A549 (cell line): Measurements from ENCODE around the gene ZBTB25. TPM values are rescaled to one million over a fixed set of nuclear protein-coding genes. Genes with fewer than 3 reads are reported as not detected.

Experiments
- ATAC-seq, 2 experiments: fragments of 200-7000 bp in 1 of 2; fragments of >200 bp in 1 of 2; cut with Nextera tagmentation in 1 of 2; cut with Tn5 transposase in 1 of 2; 3 replicates each; pipeline versions ENCODE4 v1.8.0 to v1.9.1; 2018 to 2020; ENCODE audit warnings: mild to moderate bottlenecking in 1 of 2, moderate library complexity in 1 of 2
- CTCF ChIA-PET: fragments of 300-600 bp; sonication (Branson Sonifier 250); formaldehyde crosslinking; extraction: SDS; loops from one replicate; lab custom pipeline; 2021; ENCODE audit warnings: antibody characterized with exemption, inconsistent platforms; lab: Yijun Ruan, JAX
- POLR2A ChIA-PET: fragments of 350-600 bp; formaldehyde crosslinking; extraction: SDS; loops from one replicate; lab custom pipeline; 2021; ENCODE audit warnings: antibody characterized with exemption, inconsistent platforms; lab: Yijun Ruan, JAX
- DNase-seq, 2 experiments: peaks; one replicate each; pipeline versions ENCODE4 v3.0.0 to v3.0.0-alpha.2; 2011 to 2016; ENCODE audit warnings: low read depth in 1 of 2, low spot score in 1 of 2
- FAIRE-seq: peaks from 2 replicates; lab custom pipeline; 2011; peaks lifted over from hg19 to GRCh38; lab: Jason Lieb, UNC
- H3K27ac ChIP-seq, 2 experiments: fragments of >200 bp; sonication (Bioruptor Twin); formaldehyde crosslinking; 3 replicates each; pipeline ENCODE4 v1.5.1; 2016 to 2017
- H3K4me1 ChIP-seq: fragments of >200 bp; sonication (Bioruptor Twin); formaldehyde crosslinking; 3 replicates; pipeline ENCODE4 v1.6.1; 2016
- H3K4me2 ChIP-seq: fragments of >200 bp; sonication (Bioruptor Twin); formaldehyde crosslinking; 3 replicates; pipeline ENCODE4 v1.6.1; 2016
- H3K4me3 ChIP-seq: fragments of >200 bp; sonication (Bioruptor Twin); formaldehyde crosslinking; 3 replicates; pipeline ENCODE4 v1.5.1; 2016
- H3K9me3 ChIP-seq: fragments of >200 bp; sonication (Bioruptor Twin); formaldehyde crosslinking; 3 replicates; pipeline ENCODE4 v1.6.1; 2016
- CBX2 ChIP-seq: fragments of 200-600 bp; sonication (generic); IDR thresholded peaks from 2 replicates; pipeline ENCODE4 v1.6.1; 2016; ENCODE audit warnings: low read depth, mild to moderate bottlenecking, borderline replicate concordance
- CBX8 ChIP-seq: fragments of 200-600 bp; sonication (generic); IDR thresholded peaks from 2 replicates; pipeline ENCODE4 v1.6.1; 2016
- CEBPB ChIP-seq, 2 experiments: fragments of >200 bp in 1 of 2; sonication (Bioruptor Twin) in 1 of 2; formaldehyde crosslinking in 1 of 2; IDR thresholded peaks; 2 replicates each; pipeline ENCODE4 v1.6.1; 2012 to 2016
- CTCF ChIP-seq: fragments of >200 bp; sonication (Bioruptor Twin); formaldehyde crosslinking; IDR thresholded peaks from 3 replicates; pipeline ENCODE4 v1.5.1; 2016
- EP300 ChIP-seq, 2 experiments: fragments of >200 bp; sonication (Bioruptor Twin); formaldehyde crosslinking; IDR thresholded peaks; 2 replicates in 1 of 2; 3 replicates in 1 of 2; pipeline ENCODE4 v1.6.1; 2016 to 2017
- ESRRA ChIP-seq: fragments of 150-350 bp; IDR thresholded peaks from 2 replicates; pipeline ENCODE4 v1.6.1; 2014; ENCODE audit warnings: mild to moderate bottlenecking, low read length, borderline replicate concordance
- FOSB ChIP-seq: fragments of 250-450 bp; sonication (Bioruptor Pico); IDR thresholded peaks from 2 replicates; pipeline ENCODE4 v1.5.0; 2020; ENCODE audit warnings: mild to moderate bottlenecking, moderate library complexity
- FOXS1 ChIP-seq: fragments of 250-450 bp; sonication (Bioruptor Pico); IDR thresholded peaks from 2 replicates; pipeline ENCODE4 v1.5.0; 2020; ENCODE audit warnings: mild to moderate bottlenecking, moderate library complexity
- GATA3 ChIP-seq: IDR thresholded peaks from 2 replicates; pipeline ENCODE4 v1.6.1; 2012; ENCODE audit warnings: borderline replicate concordance
- HEYL ChIP-seq: fragments of 250-450 bp; sonication (Bioruptor Pico); IDR thresholded peaks from 2 replicates; pipeline ENCODE4 v1.8.0; 2021; ENCODE audit warnings: mild to moderate bottlenecking, moderate library complexity
- HOXB13 ChIP-seq: fragments of 250-450 bp; sonication (Bioruptor Pico); IDR thresholded peaks from 2 replicates; pipeline ENCODE4 v1.5.0; 2020; ENCODE audit warnings: low read depth, mild to moderate bottlenecking, moderate library complexity
- KDM5A ChIP-seq: fragments of 200-600 bp; sonication (generic); IDR thresholded peaks from 2 replicates; pipeline ENCODE4 v1.6.1; 2016; ENCODE audit warnings: antibody characterized with exemption, mild to moderate bottlenecking
- MAX ChIP-seq: IDR thresholded peaks from 2 replicates; pipeline ENCODE4 v1.6.1; 2012
- MAZ ChIP-seq: fragments of 150-350 bp; IDR thresholded peaks from 2 replicates; pipeline ENCODE4 v1.6.1; 2014; ENCODE audit warnings: antibody characterized with exemption, low read depth, low read length, borderline replicate concordance
- MYC ChIP-seq: IDR thresholded peaks from 2 replicates; pipeline ENCODE4 v1.6.1; 2012; ENCODE audit warnings: mild to moderate bottlenecking, inconsistent platforms, low read length, improper control_type of control experiment, borderline replicate concordance
- NFE2L2 ChIP-seq: fragments of 150-350 bp; conservative IDR thresholded peaks from 2 replicates; pipeline ENCODE4 v1.6.1; 2014; ENCODE audit warnings: low read length
- NR3C1 ChIP-seq: fragments of >200 bp; sonication (Bioruptor Twin); formaldehyde crosslinking; IDR thresholded peaks from 3 replicates; pipeline ENCODE4 v1.6.1; 2017
- PHF8 ChIP-seq: fragments of 200-600 bp; sonication (generic); IDR thresholded peaks from 2 replicates; pipeline ENCODE4 v1.6.1; 2016; ENCODE audit warnings: low read depth, mild to moderate bottlenecking, antibody characterized with exemption, moderate library complexity, borderline replicate concordance
- RAD21 ChIP-seq, 2 experiments: fragments of >200 bp in 1 of 2; sonication (Bioruptor Twin) in 1 of 2; formaldehyde crosslinking in 1 of 2; IDR thresholded peaks in 1 of 2; conservative IDR thresholded peaks in 1 of 2; 2 replicates in 1 of 2; 3 replicates in 1 of 2; pipeline ENCODE4 v1.6.1; 2012 to 2018; ENCODE audit warnings: inconsistent platforms in 1 of 2
- RARB ChIP-seq: fragments of 250-450 bp; sonication (Bioruptor Pico); IDR thresholded peaks from 2 replicates; pipeline ENCODE4 v1.8.0; 2021; ENCODE audit warnings: mild to moderate bottlenecking, moderate library complexity
- SMC3 ChIP-seq: fragments of >200 bp; sonication (Bioruptor Twin); formaldehyde crosslinking; IDR thresholded peaks from 3 replicates; pipeline ENCODE4 v1.6.1; 2018; ENCODE audit warnings: inconsistent platforms
- SREBF2 ChIP-seq: fragments of 450-650 bp; IDR thresholded peaks from 2 replicates; pipeline ENCODE4 v1.6.1; 2014; ENCODE audit warnings: mild to moderate bottlenecking, moderate library complexity
- USF2 ChIP-seq: fragments of 450-650 bp; IDR thresholded peaks from 2 replicates; pipeline ENCODE4 v1.6.1; 2014; ENCODE audit warnings: antibody characterized with exemption
- ZSCAN20 ChIP-seq: fragments of 250-450 bp; sonication (Bioruptor Pico); IDR thresholded peaks from 2 replicates; pipeline ENCODE4 v1.8.0; 2022; ENCODE audit warnings: mild to moderate bottlenecking, moderate library complexity
- WGBS: methylation state at CpG from one replicate; pipeline ENCODE4 v1.1.6; 2017; ENCODE audit errors: missing lambda C conversion rate; 5-methylcytosine and 5-hydroxymethylcytosine counted together
- polyA plus RNA-seq, 4 experiments: library from polyadenylated mRNA; depleted of rRNA in 3 of 4; stranded (reverse); fragments of >200 nt; fragmentation: RNase III in 1 of 4; extraction: RNeasy Plus Mini Kit Qiagen cat#74134 plus additional on column Dnase treatment in 1 of 4; gene quantifications; 2 replicates in 3 of 4; 3 replicates in 1 of 4; pipeline ENCODE4 v1.2.3, GENCODE V29; 2011 to 2017
- TF ChIP-seq, protein P1 (sequence below): fragments of >200 bp; sonication (Bioruptor Twin); formaldehyde crosslinking; IDR thresholded peaks from 2 replicates; pipeline ENCODE4 v1.6.1; 2016

Gene ZBTB25
- polyA plus RNA-seq, 2 of the 4 experiments (the other 2 are of a cell fraction) = 5.4 to 15.0 TPM

DNA sequence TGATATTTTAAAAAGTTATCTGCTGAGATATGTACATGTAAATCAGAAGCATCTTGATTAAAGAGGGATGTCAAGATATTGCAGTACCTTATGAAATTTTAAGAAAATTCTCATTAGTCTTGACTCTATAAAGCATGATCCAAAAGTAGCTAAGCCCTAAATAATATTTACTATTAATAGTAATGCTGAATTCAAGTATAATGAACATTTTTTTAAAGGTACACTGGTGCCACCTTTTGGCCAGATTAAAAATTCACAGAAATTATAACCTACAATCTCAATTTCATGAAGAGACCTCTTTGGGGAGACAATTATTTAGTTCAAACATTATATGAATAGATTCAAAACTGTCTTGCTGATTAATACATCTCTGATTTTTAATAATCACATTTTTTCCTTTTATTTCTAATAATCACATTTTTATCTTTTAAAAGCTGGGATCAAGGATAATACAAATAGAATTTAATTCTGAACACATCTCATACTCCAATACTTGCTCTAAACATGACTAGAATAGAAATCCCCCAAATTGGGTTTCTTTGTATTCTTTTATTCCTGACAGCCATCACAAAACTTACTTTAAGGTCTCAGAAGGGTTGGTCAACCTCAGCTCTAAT lies 24.9 kb downstream of the ZBTB25 start:
- CTCF ChIA-PET = interaction anchor here (0.8 to 9.2 kb wide), 24 partner anchors 9 to 413 kb away, joined by 3 to 93 read pairs (median 6); partner anchors contain the start of genes AKAP5, MTHFD1 and ZBTB25
- ATAC-seq = peak in 1 of 2 experiments; percentile 43; a peak in 1 of 6 replicates
- no peak overlapping the region for H3K27ac ChIP-seq
- no peak for TF ChIP-seq NR3C1
- TF ChIP-seq RAD21 (conservative IDR thresholded peaks at IDR 0.05 in 1 of 2, IDR thresholded peaks at IDR 0.05 in 1 of 2) = peak; percentile 60 to 70
- no peak for TF ChIP-seq HEYL (CRISPR knock-in tag)
- no peak for TF ChIP-seq PHF8
- TF ChIP-seq SMC3 = peak; percentile 50
- peak; percentile 65 for TF ChIP-seq CTCF
- TF ChIP-seq MAX = no peak
- TF ChIP-seq RARB = no peak
- no peak for TF ChIP-seq ZSCAN20 (CRISPR knock-in tag)
- TF ChIP-seq SREBF2 = no peak
- TF ChIP-seq GATA3 = no peak
- TF ChIP-seq, all 56 proteins: peak for 3
- DNase-seq (peak in 1 of 2 experiments; percentile 44), FAIRE-seq (peak; percentile 68)
- H3K9me3 ChIP-seq = no peaks in the 10 kb centered on the region
- no peak overlapping the region for H3K4me3 ChIP-seq
- POLR2A ChIA-PET = interaction anchor here (1.1 to 1.5 kb wide), 2 partner anchors 27 to 135 kb away, joined by 3 to 4 read pairs; no protein-coding TSS in a partner anchor
- no peaks in the 10 kb centered on the region for H3K4me1 ChIP-seq
- H3K4me2 ChIP-seq = no peak overlapping the region

GRCh38 chr14:64476438-64476837 lies 27.2 kb downstream of the ZBTB25 start:
- 86% methylated on average over 8 of the region's 8 CpGs for WGBS
- ChIA-PET CTCF (interaction anchor here (0.5 to 1.8 kb wide), 5 partner anchors 13 to 459 kb away, joined by 3 to 5 read pairs (median 3); no protein-coding TSS in a partner anchor), POLR2A (no interaction called here)
- Histone ChIP-seq H3K4me3 (no peak overlapping the region), H3K4me2 (no peak overlapping the region), H3K4me1 (0 out of 3 replicates have a peak, but pooled peaks cover 4% of the 10 kb centered on the region), H3K9me3 (no peaks in the 10 kb centered on the region), H3K27ac (no peak overlapping the region)
- ATAC-seq = no peak
- no peak for FAIRE-seq
- DNase-seq = no peak
- no peak for TF ChIP-seq FOSB (CRISPR knock-in tag)
- TF ChIP-seq, protein P1, sequence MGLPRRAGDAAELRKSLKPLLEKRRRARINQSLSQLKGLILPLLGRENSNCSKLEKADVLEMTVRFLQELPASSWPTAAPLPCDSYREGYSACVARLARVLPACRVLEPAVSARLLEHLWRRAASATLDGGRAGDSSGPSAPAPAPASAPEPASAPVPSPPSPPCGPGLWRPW = no peak

DNA sequence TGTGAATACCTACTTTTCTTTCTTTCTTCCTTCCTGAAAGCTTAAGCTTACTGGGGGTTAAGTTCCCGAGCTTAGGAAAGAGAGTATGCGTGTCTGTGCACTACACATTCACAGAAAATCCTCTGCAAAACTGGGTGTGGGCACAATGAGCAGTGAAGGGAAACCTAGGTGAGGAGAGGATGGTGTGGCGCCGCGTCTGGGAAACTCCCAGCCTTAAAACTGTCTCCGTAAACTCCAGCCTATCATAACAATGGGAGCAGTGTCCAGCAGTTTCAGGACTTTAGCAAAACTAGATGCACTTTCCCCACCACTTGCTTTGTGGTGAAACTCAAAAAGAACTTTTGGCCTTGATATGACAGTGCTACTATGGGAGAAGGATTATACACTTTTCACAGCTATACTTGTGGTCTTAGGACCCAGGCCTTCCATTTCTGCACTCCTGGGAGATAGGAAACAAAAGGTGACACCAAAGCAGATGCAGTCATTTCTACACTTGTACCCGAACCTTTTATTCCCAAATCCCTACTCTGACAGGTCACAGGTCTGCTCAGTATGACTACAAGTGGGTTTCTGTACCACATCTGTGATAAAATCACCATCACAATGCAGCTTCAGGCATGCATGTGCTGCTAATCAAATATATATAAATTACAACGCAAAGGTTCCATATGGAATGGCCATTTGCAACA lies 27.9 kb downstream of the ZBTB25 start:
- no peak for DNase-seq
- Histone ChIP-seq H3K4me1 (0 out of 3 replicates have a peak, but pooled peaks cover 4% of the 10 kb centered on the region), H3K4me3 (no peak overlapping the region), H3K27ac (no peak overlapping the region), H3K9me3 (no peaks in the 10 kb centered on the region), H3K4me2 (no peak overlapping the region)
- POLR2A ChIA-PET = no interaction called here
- ATAC-seq = no peak
- 84% methylated on average over 8 of the region's 8 CpGs for WGBS
- no peak for FAIRE-seq
- TF ChIP-seq EP300 (IDR thresholded peaks at IDR 0.05) (no peak), NFE2L2 (no peak), MYC (no peak), CBX8 (no peak), PHF8 (no peak)
- CTCF ChIA-PET = interaction anchor here (0.5 to 1.8 kb wide), 9 partner anchors 12 to 460 kb away, joined by 3 to 5 read pairs (median 3); no protein-coding TSS in a partner anchor

- CTCF ChIA-PET = no interaction called here
- WGBS = 85% methylated on average over 4 of the region's 4 CpGs
Measured at GRCh38 chr14:64474698-64475097, 28.9 kb downstream of the ZBTB25 start.

More at GRCh38 chr14:64474698-64475097, 28.9 kb downstream of the ZBTB25 start:
- FAIRE-seq = no peak
- DNase-seq = no peak
- POLR2A ChIA-PET = no interaction called here
- no peak for TF ChIP-seq MAZ
- no peak for TF ChIP-seq KDM5A
- TF ChIP-seq CBX2 = no peak
- no peak for TF ChIP-seq SREBF2
- TF ChIP-seq USF2 = no peak
- no peak for TF ChIP-seq CEBPB (IDR thresholded peaks at IDR 0.05)
- TF ChIP-seq ZSCAN20 (CRISPR knock-in tag) = no peak
- no peak for TF ChIP-seq HOXB13 (CRISPR knock-in tag)
- TF ChIP-seq CBX8 = no peak
- TF ChIP-seq HEYL (CRISPR knock-in tag) = no peak
- no peak for TF ChIP-seq ESRRA
- no peak for TF ChIP-seq FOXS1 (CRISPR knock-in tag)
- ATAC-seq = no peak
- no peak overlapping the region for H3K27ac ChIP-seq
- H3K9me3 ChIP-seq = no peaks in the 10 kb centered on the region
- no peak overlapping the region for H3K4me3 ChIP-seq
- no peak overlapping the region for H3K4me2 ChIP-seq
- H3K4me1 ChIP-seq = 0 out of 3 replicates have a peak, but pooled peaks cover 4% of the 10 kb centered on the region
